Activated B cell treated with CpG ODN at 0.5 μM for 24 hours (primary cell): ENCODE results near the gene ECE2. TPM values are rescaled to one million over a fixed set of nuclear protein-coding genes. Genes with fewer than 3 reads are reported as not detected.

Experiments
- ATAC-seq: fragments of 200-7000 bp; cut with Tn5 transposase; one replicate; pipeline ENCODE4 v1.10.0; 2021; ENCODE audit warnings: low read depth, mild to moderate bottlenecking, moderate library complexity
- CTCF ChIA-PET: fragments of 350-600 bp; sonication (Branson Sonifier 250); formaldehyde crosslinking; loops from one replicate; lab custom pipeline; 2021; ENCODE audit warnings: antibody characterized with exemption; lab: Charles Lee
- POLR2A ChIA-PET: fragments of 350-600 bp; sonication (Branson Sonifier 250); formaldehyde crosslinking; loops from one replicate; lab custom pipeline; 2021; ENCODE audit warnings: antibody characterized with exemption; lab: Charles Lee
- DNase-seq: peaks from one replicate; pipeline ENCODE4 v3.0.0; 2022
- H3K27ac Mint-ChIP-seq: one replicate; pipeline ENCODE4 v1.8.0; 2020; ENCODE audit warnings: mixed read lengths
- H3K27me3 Mint-ChIP-seq: one replicate; pipeline ENCODE4 v1.8.0; 2021; ENCODE audit warnings: mixed read lengths
- H3K36me3 Mint-ChIP-seq: one replicate; pipeline ENCODE4 v1.8.0; 2021; ENCODE audit warnings: low read depth, mixed read lengths
- H3K4me1 Mint-ChIP-seq: one replicate; pipeline ENCODE4 v1.8.0; 2021; ENCODE audit warnings: mixed read lengths
- H3K4me3 Mint-ChIP-seq: one replicate; pipeline ENCODE4 v1.8.0; 2020; ENCODE audit warnings: mild to moderate bottlenecking, mixed read lengths
- H3K9me3 Mint-ChIP-seq: one replicate; pipeline ENCODE4 v1.8.0; 2020; ENCODE audit warnings: mixed read lengths
- CTCF ChIP-seq: fragments of 200-600 bp; IDR thresholded peaks from one replicate; pipeline ENCODE4 v1.8.0; 2022; ENCODE audit warnings: antibody characterized with exemption, mild to moderate bottlenecking
- intact Hi-C: fragments of 100-400 bp; cut with micrococcal nuclease; formaldehyde crosslinking; loops from one replicate; pipeline ENCODE4 v1.15.1; 2024
- total RNA-seq: library from RNA; stranded (reverse); gene quantifications from 2 replicates; pipeline ENCODE4 v1.2.3, GENCODE V29; 2022

Gene ECE2
- total RNA-seq, 1 donor from 2014 or later = not detected

- ATAC-seq (peak; percentile 65), DNase-seq (peak; percentile 30)
- CTCF ChIA-PET = interaction anchor here (1.2 to 3.5 kb wide), 3 partner anchors 27 to 393 kb away, joined by 3 to 15 read pairs (median 12); no protein-coding TSS in a partner anchor
- Mint-ChIP-seq H3K27me3 (peaks cover 15% of the 10 kb centered on the region), H3K4me3 (no peak overlapping the region), H3K4me1 (peaks cover 3% of the 10 kb centered on the region), H3K36me3 (no peaks in the 10 kb centered on the region), H3K9me3 (no peaks in the 10 kb centered on the region), H3K27ac (no peak overlapping the region)
- POLR2A ChIA-PET = no interaction called here
- intact Hi-C loops = loop anchor here (1.0 to 2.0 kb wide), 4 partner anchors 39 to 394 kb away; no protein-coding TSS in a partner anchor
- no peak for TF ChIP-seq CTCF
Observed at GRCh38 chr3:184289426-184289938, 13.7 kb downstream of the ECE2 start.

- ChIA-PET CTCF (interaction anchor here (3.5 kb wide), 1 partner anchor 63 kb away, joined by 15 read pairs; no protein-coding TSS in a partner anchor), POLR2A (no interaction called here)
- H3K27ac Mint-ChIP-seq = no peak overlapping the region
- DNase-seq (no peak), ATAC-seq (no peak)
- H3K4me1 Mint-ChIP-seq = peaks cover 3% of the 10 kb centered on the region
- intact Hi-C loops = no loop called here
- peaks cover 15% of the 10 kb centered on the region for H3K27me3 Mint-ChIP-seq
- H3K9me3 Mint-ChIP-seq = no peaks in the 10 kb centered on the region
- H3K36me3 Mint-ChIP-seq = no peaks in the 10 kb centered on the region
- no peak overlapping the region for H3K4me3 Mint-ChIP-seq
- TF ChIP-seq CTCF = no peak
Observed at GRCh38 chr3:184290331-184290730, 14.5 kb downstream of the ECE2 start.

GRCh38 chr3:184291044-184291737, 15.4 kb downstream of the ECE2 start:
- Mint-ChIP-seq H3K4me3 (no peak overlapping the region), H3K27me3 (peaks cover 6% of the 10 kb centered on the region), H3K4me1 (peaks cover 3% of the 10 kb centered on the region), H3K9me3 (no peaks in the 10 kb centered on the region), H3K27ac (no peak overlapping the region), H3K36me3 (no peaks in the 10 kb centered on the region)
- ChIA-PET POLR2A (interaction anchor here (0.6 kb wide), 1 partner anchor 96 kb away, joined by 4 read pairs; no protein-coding TSS in a partner anchor), CTCF (interaction anchor here (3.5 kb wide), 1 partner anchor 63 kb away, joined by 15 read pairs; no protein-coding TSS in a partner anchor)
- TF ChIP-seq CTCF = no peak
- no peak for ATAC-seq
- DNase-seq = no peak
- intact Hi-C loops = no loop called here

- Mint-ChIP-seq H3K36me3 (no peaks in the 10 kb centered on the region), H3K27me3 (peaks cover 5% of the 10 kb centered on the region), H3K4me1 (peaks cover 3% of the 10 kb centered on the region), H3K4me3 (no peak overlapping the region), H3K9me3 (no peaks in the 10 kb centered on the region), H3K27ac (no peak overlapping the region)
- intact Hi-C loops = no loop called here
- CTCF ChIA-PET = no interaction called here
- POLR2A ChIA-PET = interaction anchor here (0.6 kb wide), 1 partner anchor 97 kb away, joined by 4 read pairs; no protein-coding TSS in a partner anchor
- DNase-seq = no peak
- no peak for TF ChIP-seq CTCF
- no peak for ATAC-seq
Observed at GRCh38 chr3:184291738-184292445, 16.1 kb downstream of the ECE2 start.

- CTCF ChIA-PET = no interaction called here
- no peak overlapping the region for H3K27ac Mint-ChIP-seq
- H3K4me3 Mint-ChIP-seq = no peak overlapping the region
- no peaks in the 10 kb centered on the region for H3K9me3 Mint-ChIP-seq
- DNase-seq (no peak), ATAC-seq (no peak)
- peaks cover 23% of the 10 kb centered on the region for H3K4me1 Mint-ChIP-seq
- TF ChIP-seq CTCF = no peak
- H3K27me3 Mint-ChIP-seq = peaks cover 5% of the 10 kb centered on the region
- intact Hi-C loops = loop anchor here (5.0 kb wide), 1 partner anchor 247 kb away; no protein-coding TSS in a partner anchor
- POLR2A ChIA-PET = no interaction called here
- H3K36me3 Mint-ChIP-seq = peaks cover 17% of the 10 kb centered on the region
Observed at GRCh38 chr3:184295771-184296170, 19.9 kb downstream of the ECE2 start.
